Fibroblast of skin of left quadriceps (primary cell): ENCODE data around the gene MYO15A.

Experiments used
- DNase-seq, 2 experiments: peaks; one replicate each; pipeline ENCODE4 v3.0.0-alpha.2; 2013; ENCODE audit warnings: low read depth in 2 of 2

The MYO15A gene

GRCh38 chr17:18108401-18109312 lies at the start of gene MYO15A:
MYO15A (plus strand) TSS chr17:18108756; CDS start chr17:18118801, 10,045 bp downstream.
- no peak for DNase-seq

GRCh38 chr17:18059283-18059682 lies 49.3 kb upstream of the MYO15A start:
- DNase-seq, result no peak

- DNase-seq, result no peak
Observed at GRCh38 chr17:18064053-18064452, 44.5 kb upstream of the MYO15A start.

GRCh38 chr17:18065546-18065945 lies 43.0 kb upstream of the MYO15A start:
- no peak for DNase-seq

GRCh38 chr17:18066866-18067265 lies 41.7 kb upstream of the MYO15A start:
- DNase-seq, result no peak

DNA sequence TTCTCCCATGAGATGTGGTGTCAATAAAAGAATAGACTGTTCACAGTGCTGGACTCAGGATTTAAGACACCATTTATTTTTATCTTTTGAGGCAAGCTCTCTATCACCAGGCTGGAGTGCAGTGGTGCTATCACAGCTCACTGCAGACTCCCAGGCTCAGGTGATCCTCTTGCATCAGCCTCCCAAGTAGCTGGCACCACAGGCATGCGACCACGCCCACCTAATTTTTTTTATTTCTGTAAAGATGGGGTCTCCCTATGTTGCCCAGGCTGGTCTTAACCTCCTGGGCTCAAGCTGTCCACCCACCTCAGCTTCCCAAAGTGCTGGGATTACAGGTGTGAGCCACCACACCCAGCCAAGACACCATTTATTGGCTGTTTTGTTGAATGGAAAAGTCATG lies 39.5 kb upstream of the MYO15A start:
- DNase-seq, result no peak

DNA sequence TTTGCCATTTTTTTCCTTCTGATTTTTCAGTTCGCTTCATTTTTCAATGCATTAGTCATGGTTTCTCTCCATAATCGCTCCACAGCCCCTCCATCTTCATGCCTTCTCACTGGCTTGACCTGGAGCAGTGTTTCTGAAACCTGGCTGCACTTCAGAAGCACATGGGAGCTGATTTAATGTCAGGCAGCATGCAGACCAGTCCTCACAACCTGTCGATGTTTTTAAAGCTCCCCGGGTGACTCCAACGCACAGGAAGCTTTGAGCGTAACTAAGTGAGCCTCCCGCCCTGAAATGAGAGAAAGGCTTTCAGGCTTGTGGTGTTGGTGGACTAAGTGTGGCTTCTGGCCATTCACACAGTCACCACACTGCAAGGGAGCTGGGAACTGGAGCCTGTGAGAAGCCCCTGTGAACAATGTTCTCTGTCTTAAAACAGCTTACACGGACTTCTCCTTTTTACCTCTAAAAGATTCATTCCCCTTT lies 37.7 kb upstream of the MYO15A start:
- peak; percentile 6 to 15 for DNase-seq

DNA sequence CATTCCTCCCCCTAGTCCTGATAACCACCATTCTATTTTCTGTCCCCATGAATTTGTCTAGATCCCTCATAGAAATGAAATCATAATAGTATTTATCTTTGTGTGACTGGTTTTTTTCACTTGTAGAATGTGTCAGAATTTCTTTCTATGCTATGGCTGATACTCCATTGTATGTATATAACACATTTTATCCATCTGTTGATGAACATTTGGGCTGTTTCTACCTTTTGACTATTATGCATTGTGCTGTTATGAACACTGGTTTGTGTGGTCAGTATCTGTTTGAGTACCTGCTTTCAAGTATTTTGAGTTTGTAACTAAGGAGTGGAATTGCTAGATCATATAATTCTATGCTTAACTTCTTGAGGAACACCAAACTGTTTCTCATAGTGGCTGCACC lies 36.8 kb upstream of the MYO15A start:
- DNase-seq, result no peak

DNA sequence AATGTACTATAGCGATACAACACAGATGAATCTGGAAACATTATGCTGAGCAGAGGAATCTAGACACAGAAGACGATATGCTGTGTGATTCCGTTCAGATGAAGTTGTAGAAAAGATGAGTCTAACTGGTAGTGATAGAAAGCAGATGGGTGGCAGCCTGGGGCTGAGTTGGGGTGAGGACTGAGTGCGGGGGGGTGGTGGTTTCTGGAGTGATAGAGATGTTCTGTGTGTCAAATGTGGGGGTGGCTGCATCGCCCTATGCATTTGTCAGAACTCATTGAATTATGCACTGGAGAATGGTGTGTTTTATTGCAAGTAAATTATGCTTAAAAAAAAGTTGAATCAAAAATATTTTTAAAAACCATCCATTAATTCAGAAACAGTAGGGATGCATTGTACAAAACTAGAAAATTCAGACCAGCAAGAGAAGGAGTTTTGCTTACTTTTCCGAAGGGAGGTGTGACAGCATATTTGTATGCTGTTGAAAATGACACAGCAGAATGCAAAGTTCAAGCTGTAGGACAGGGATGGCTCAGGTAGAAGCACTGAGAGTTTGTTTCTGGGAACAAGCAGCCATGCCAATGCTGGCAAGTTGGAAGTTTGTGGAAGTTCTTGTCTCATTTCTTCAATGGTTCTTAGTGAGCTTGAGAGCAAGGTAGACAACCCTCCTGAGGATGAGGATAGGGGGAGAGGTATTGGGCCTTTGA lies 33.8 kb upstream of the MYO15A start:
- no peak for DNase-seq

DNA sequence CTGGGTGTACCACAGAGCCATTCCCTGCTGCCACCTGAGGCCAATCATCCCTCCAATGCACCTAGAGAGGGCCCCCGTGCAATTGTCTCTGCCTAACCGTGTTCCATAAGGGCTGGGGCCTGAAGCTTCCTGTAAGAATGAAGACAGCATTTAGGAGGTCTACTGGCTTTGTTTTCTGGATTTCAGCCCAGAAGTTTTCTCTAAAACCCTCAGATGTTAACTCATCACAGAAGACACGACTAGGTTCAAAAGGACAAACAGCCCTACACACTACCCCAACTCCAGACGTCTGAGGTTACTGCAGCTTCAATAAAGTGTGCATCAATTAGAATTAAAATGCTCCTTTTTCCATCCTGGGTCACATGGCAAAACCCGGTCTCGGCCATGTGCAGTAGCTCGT lies 31.6 kb upstream of the MYO15A start:
- DNase-seq, result peak; percentile 12 to 14

- no peak for DNase-seq
Observed at GRCh38 chr17:18079543-18079942, 29.0 kb upstream of the MYO15A start.

- no peak for DNase-seq
Observed at GRCh38 chr17:18084256-18084655, 24.3 kb upstream of the MYO15A start.

- DNase-seq, result peak; percentile 76 to 79
Observed at GRCh38 chr17:18087610-18088491, 20.7 kb upstream of the MYO15A start, which contains the start of gene DRG2. DRG2 (plus strand) TSS chr17:18087948; CDS start chr17:18088024, 76 bp downstream.

- no peak for DNase-seq
Observed at GRCh38 chr17:18089613-18090012, 18.9 kb upstream of the MYO15A start.

- peak; percentile 23 to 25 for DNase-seq
Observed at GRCh38 chr17:18093616-18094408, 14.7 kb upstream of the MYO15A start.

DNA sequence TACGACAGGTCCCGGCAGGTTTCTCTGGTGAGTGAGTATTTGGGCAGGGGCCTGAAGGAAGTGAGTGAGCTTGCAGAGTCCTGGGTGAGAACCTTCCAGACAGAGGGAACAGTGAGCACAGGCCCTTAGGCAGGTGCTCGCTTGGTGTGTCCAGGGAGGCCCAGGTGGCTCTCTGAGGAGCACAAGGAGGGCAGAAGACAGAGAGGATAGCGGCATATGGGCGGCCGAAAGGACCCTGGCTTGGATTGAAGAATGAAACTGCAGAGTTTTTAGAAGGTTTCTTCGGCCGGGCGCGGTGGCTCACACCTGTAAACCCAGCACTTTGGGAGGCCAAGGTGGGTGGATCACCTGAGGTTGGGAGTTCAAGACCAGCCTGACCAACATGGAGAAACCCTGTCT lies 14.1 kb upstream of the MYO15A start:
- no peak for DNase-seq

DNA sequence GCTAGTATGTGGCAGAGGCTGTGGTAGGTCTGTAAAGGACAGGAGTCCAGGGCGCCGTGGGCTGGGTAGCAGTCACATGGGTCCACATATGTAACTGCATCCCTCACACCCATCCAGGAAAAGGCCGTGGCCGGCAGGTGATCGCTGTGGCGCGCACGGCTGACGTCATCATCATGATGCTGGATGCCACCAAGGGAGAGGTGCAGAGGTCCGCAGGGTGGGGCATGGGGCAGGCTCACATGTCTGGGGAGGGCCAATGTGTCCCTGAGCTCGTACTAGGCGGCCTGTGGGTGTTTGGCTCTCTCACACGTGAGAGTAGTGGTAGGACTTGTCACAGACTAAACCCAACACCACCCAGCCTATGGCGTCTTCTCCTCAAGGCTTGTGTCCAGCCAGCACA lies 9.0 kb upstream of the MYO15A start:
- no peak for DNase-seq

DNA sequence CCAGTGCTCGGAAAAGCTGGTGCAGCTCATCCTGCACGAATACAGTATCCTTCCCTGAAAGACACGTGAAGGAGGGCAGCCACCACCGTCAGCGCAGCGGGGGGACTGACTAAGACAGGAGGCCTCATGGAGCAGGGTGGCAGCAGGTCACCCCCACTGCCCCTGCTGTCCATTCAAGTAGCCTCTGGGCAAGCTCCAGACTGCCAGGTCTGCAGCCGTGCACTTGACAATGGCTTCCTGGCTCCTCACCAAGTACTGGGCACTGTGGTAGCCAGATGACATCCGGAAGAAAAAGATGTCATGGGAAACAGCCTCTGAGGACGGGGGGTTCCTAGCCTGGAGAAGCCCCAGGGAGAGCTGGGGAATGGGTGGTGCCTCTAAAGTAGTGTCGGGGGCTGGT lies 7.9 kb upstream of the MYO15A start:
- DNase-seq, result no peak

DNA sequence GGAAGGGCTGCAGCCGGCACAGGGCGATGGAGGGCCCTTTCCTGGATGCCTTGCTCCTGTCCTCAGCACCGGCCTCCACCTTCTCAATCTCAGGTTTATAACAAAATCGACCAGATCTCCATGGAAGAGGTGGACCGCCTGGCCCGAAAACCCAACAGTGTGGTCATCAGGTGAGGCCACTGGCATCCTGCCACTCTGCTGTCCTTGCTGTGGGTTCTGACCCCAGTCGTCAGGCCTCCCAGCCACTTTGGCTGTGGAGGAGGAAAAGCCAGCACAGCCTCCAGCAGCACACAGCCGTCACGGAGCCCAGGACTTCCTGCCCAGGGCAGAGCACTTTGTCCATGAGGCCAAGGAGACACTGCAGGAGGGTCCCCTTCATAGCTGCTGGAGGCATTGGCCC lies 6.7 kb upstream of the MYO15A start:
- DNase-seq, result no peak

GRCh38 chr17:18102640-18103039 lies 5.9 kb upstream of the MYO15A start:
- DNase-seq, result no peak

DNA sequence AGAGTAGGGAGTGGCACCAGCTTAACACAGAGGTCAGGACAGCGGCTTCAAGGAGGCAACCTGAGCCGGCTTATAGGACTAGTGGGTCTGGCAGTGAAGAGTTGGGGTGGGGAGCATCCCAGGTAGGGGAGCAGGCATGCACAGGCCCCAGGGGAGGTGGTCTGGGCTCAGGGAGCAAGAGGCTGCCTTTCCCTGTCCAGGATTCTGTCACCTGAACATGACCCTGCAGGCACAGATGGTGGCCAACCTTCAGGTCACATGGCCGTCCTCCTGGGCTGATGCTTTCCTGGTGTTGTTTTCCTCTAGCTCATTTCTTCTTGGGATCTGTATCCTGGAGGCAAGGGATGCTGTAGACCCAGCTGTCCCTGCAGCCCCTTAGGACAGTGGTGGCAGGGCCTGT lies 3.5 kb upstream of the MYO15A start:
- no peak for DNase-seq
